ENCODE data around the gene ASPHD1. TPM values are rescaled to one million over a fixed set of nuclear protein-coding genes. Genes with fewer than 3 reads are reported as not detected.

Gene ASPHD1
- total RNA-seq, 1 experiment from 2014 or later = 2.0 TPM

GRCh38 chr16:29925781-29926710 is 25.8 kb downstream of the ASPHD1 start, which contains the start of gene KCTD13:
Gene KCTD13, minus strand, starts transcription at chr16:29926226. Its CDS starts 193 bp downstream, at chr16:29926033.
- Histone ChIP-seq H3K4me1 (ENCODE audit: insufficient read depth, low read length) (peaks cover 15% of the 10 kb centered on the region; the same call in 1 of the 2 replicates), H3K27me3 (ENCODE audit: low read length) (no peaks in the 10 kb centered on the region), H3K9me2 (replicated peaks; ENCODE audit: low read length) (no peaks in the 10 kb centered on the region), H3K79me2 (ENCODE audit: low read length) (peaks cover 34% of the 10 kb centered on the region), H4K20me1 (ENCODE audit: low read length) (no peaks in the 10 kb centered on the region), H3F3A (ENCODE audit: low read length, unreplicated experiment) (no peaks in the 10 kb centered on the region), H3K27ac (ENCODE audit: low read length) (peak within 1 kb of the TSS; percentile 62), H3K36me3 (ENCODE audit: low read depth, low read length) (no peaks in the 10 kb centered on the region), H3K9ac (ENCODE audit: low read length) (peak within 1 kb of the TSS; percentile 91), H3K4me3 (ENCODE audit: low read length) (peak within 1 kb of the TSS; percentile 92), H3K4me2 (ENCODE audit: low read length) (peak within 1 kb of the TSS; percentile 89), H2AFZ (ENCODE audit: low read length) (peak within 1 kb of the TSS; percentile 88), H3K9me3 (ENCODE audit: low read length) (no peaks in the 10 kb centered on the region)
- TF ChIP-seq EZH2 (IDR thresholded peaks at IDR 0.05; ENCODE audit: low read length, unreplicated experiment) = no peak
- no peak for TF ChIP-seq EZH2phosphoT487 (IDR thresholded peaks at IDR 0.05; ENCODE audit: borderline replicate concordance, low read length)
- no peak for TF ChIP-seq CTCF (conservative IDR thresholded peaks at IDR 0.05; ENCODE audit: low read depth, low read length)
- BruUV-seq (replicated peaks) = TSS peak; percentile 89
- intact Hi-C loops (cut with micrococcal nuclease) = loop anchor here (2.0 to 5.0 kb wide), 2 partner anchors 19 to 46 kb away; partner anchors contain the start of gene TAOK2
- DNase-seq (peak; percentile 84), ATAC-seq (peak; percentile 93)
- ChIA-PET POLR2A (ENCODE audit: unreplicated experiment) (interaction anchor here (0.5 to 1.0 kb wide), 6 partner anchors 11 to 99 kb away, joined by 3 to 5 read pairs (median 3); partner anchors contain the start of genes SEZ6L2 and TAOK2), CTCF (interaction anchor here (1.0 kb wide), 1 partner anchor 110 kb away, joined by 3 read pairs; the partner anchor contains the start of gene PAGR1)

- DNase-seq = peak; percentile 19
- no peaks in the 10 kb centered on the region for H3K27me3 ChIP-seq (ENCODE audit: low read length)
- H3K36me3 ChIP-seq (ENCODE audit: low read depth, low read length) = no peaks in the 10 kb centered on the region
- no peaks in the 10 kb centered on the region for H3F3A ChIP-seq (ENCODE audit: low read length, unreplicated experiment)
- H3K27ac ChIP-seq (ENCODE audit: low read length) = peak overlapping the region; percentile 62
- ATAC-seq = peak; percentile 46; the same call in 1 of the 2 replicates
- BruUV-seq (replicated peaks) = no TSS peak
- no peak for TF ChIP-seq CTCF (conservative IDR thresholded peaks at IDR 0.05; ENCODE audit: low read depth, low read length)
- TF ChIP-seq EZH2phosphoT487 (IDR thresholded peaks at IDR 0.05; ENCODE audit: borderline replicate concordance, low read length) = no peak
- no peak for TF ChIP-seq EZH2 (IDR thresholded peaks at IDR 0.05; ENCODE audit: low read length, unreplicated experiment)
- H3K9me3 ChIP-seq (ENCODE audit: low read length) = no peaks in the 10 kb centered on the region
- peaks cover 15% of the 10 kb centered on the region; the same call in 1 of the 2 replicates for H3K4me1 ChIP-seq (ENCODE audit: insufficient read depth, low read length)
- intact Hi-C loops (cut with micrococcal nuclease) = loop anchor here (2.0 to 5.0 kb wide), 2 partner anchors 18 to 46 kb away; partner anchors contain the start of gene TAOK2
- peak overlapping the region; percentile 91 for H3K9ac ChIP-seq (ENCODE audit: low read length)
- H3K4me3 ChIP-seq (ENCODE audit: low read length) = peak overlapping the region; percentile 92
- no peaks in the 10 kb centered on the region for H3K9me2 ChIP-seq (replicated peaks; ENCODE audit: low read length)
- ChIA-PET CTCF (no interaction called here), POLR2A (ENCODE audit: unreplicated experiment) (interaction anchor here (0.6 to 1.0 kb wide), 4 partner anchors 14 to 49 kb away, joined by 3 to 5 read pairs (median 3); partner anchors contain the start of genes SEZ6L2 and TAOK2)
- H4K20me1 ChIP-seq (ENCODE audit: low read length) = no peaks in the 10 kb centered on the region
- peaks cover 33% of the 10 kb centered on the region for H3K79me2 ChIP-seq (ENCODE audit: low read length)
- peak overlapping the region; percentile 89 for H3K4me2 ChIP-seq (ENCODE audit: low read length)
- peak overlapping the region; percentile 88 for H2AFZ ChIP-seq (ENCODE audit: low read length)
These were observed 26.4 kb downstream of the ASPHD1 start for GRCh38 chr16:29926711-29927052.
